Liver (tissue), 9 donors: Measurements from ENCODE around the gene IGHMBP2. TPM values are rescaled to one million over a fixed set of nuclear protein-coding genes. Genes with fewer than 3 reads are reported as not detected.

Experiments
- DNase-seq: peaks from one replicate; pipeline ENCODE4 v3.0.0-alpha.2; 2017; ENCODE audit warnings: low spot score
- H3K27ac ChIP-seq, 2 donors: one replicate each; pipeline ENCODE4 v1.7.0; 2013; ENCODE audit warnings: inconsistent platforms in 2 of 2, low read length in 2 of 2, control low read depth in 1 of 2, low read depth in 1 of 2, mild to moderate bottlenecking in 1 of 2
- H3K27me3 ChIP-seq, 4 donors: one replicate each; pipeline versions ENCODE4 v1.6.1 to v1.7.0; 2013; ENCODE audit warnings: low read length in 3 of 4, inconsistent platforms in 1 of 4, mild to moderate bottlenecking in 1 of 4, moderate library complexity in 1 of 4; ENCODE audit not compliant: control insufficient read depth in 4 of 4, insufficient read depth in 4 of 4
- H3K36me3 ChIP-seq, 4 donors: one replicate each; pipeline versions ENCODE4 v1.6.1 to v1.7.0; 2013; ENCODE audit warnings: low read length in 3 of 4, mild to moderate bottlenecking in 3 of 4, low read depth in 1 of 4, moderate library complexity in 1 of 4; ENCODE audit not compliant: control insufficient read depth in 4 of 4, insufficient read depth in 3 of 4
- H3K4me1 ChIP-seq, 4 donors: one replicate each; pipeline versions ENCODE4 v1.6.1 to v1.7.0; 2013; ENCODE audit warnings: low read length in 3 of 4, mild to moderate bottlenecking in 3 of 4, moderate library complexity in 1 of 4; ENCODE audit not compliant: control insufficient read depth in 4 of 4, insufficient read depth in 4 of 4
- H3K4me3 ChIP-seq, 3 donors: one replicate each; pipeline versions ENCODE4 v1.6.1 to v1.7.0; 2013; ENCODE audit warnings: low read length in 3 of 3, control low read depth in 1 of 3, low read depth in 1 of 3, mild to moderate bottlenecking in 1 of 3
- H3K9ac ChIP-seq, 2 donors: one replicate each; pipeline ENCODE4 v1.7.0; 2013; ENCODE audit warnings: low read length in 2 of 2, mild to moderate bottlenecking in 2 of 2, moderate library complexity in 2 of 2, control low read depth in 1 of 2, low read depth in 1 of 2
- H3K9me3 ChIP-seq, 4 donors: one replicate each; pipeline versions ENCODE4 v1.6.1 to v1.7.0; 2013; ENCODE audit warnings: low read length in 3 of 4; ENCODE audit not compliant: control insufficient read depth in 4 of 4
- ATF3 ChIP-seq: IDR thresholded peaks from 2 replicates; pipeline ENCODE4 v1.6.1; 2016; ENCODE audit warnings: antibody characterized with exemption
- CTCF ChIP-seq: fragments of 150-350 bp; IDR thresholded peaks from 2 replicates; pipeline ENCODE4 v1.5.1; 2017; ENCODE audit warnings: improper control_type of control experiment, low read depth, low read length; ENCODE audit not compliant: missing input control
- EGR1 ChIP-seq, 2 donors: IDR thresholded peaks; 2 replicates each; pipeline ENCODE4 v1.6.1; 2016 to 2018; ENCODE audit warnings: antibody characterized with exemption in 2 of 2, low read depth in 2 of 2
- FOXA1 ChIP-seq: IDR thresholded peaks from 2 replicates; pipeline ENCODE4 v1.6.1; 2016; ENCODE audit warnings: antibody characterized with exemption
- FOXA2 ChIP-seq: IDR thresholded peaks from 2 replicates; pipeline ENCODE4 v1.6.1; 2016; ENCODE audit warnings: antibody characterized with exemption
- GABPA ChIP-seq, 2 donors: IDR thresholded peaks in 1 of 2; conservative IDR thresholded peaks in 1 of 2; 2 replicates each; pipeline ENCODE4 v1.6.1; 2016; ENCODE audit warnings: antibody characterized with exemption in 2 of 2, mild to moderate bottlenecking in 1 of 2, moderate library complexity in 1 of 2
- HNF4A ChIP-seq, 2 donors: conservative IDR thresholded peaks; 2 replicates each; pipeline ENCODE4 v1.6.1; 2016; ENCODE audit warnings: antibody characterized with exemption in 2 of 2, mild to moderate bottlenecking in 2 of 2
- HNF4G ChIP-seq: IDR thresholded peaks from 2 replicates; pipeline ENCODE4 v1.6.1; 2016; ENCODE audit warnings: antibody characterized with exemption
- JUND ChIP-seq, 2 donors: IDR thresholded peaks; 2 replicates each; pipeline ENCODE4 v1.6.1; 2016; ENCODE audit warnings: antibody characterized with exemption in 2 of 2
- MAX ChIP-seq: IDR thresholded peaks from 2 replicates; pipeline ENCODE4 v1.6.1; 2016; ENCODE audit warnings: antibody characterized with exemption
- NR2F2 ChIP-seq: IDR thresholded peaks from 2 replicates; pipeline ENCODE4 v1.6.1; 2016; ENCODE audit warnings: antibody characterized with exemption
- RAD21 ChIP-seq, 2 donors: IDR thresholded peaks; 2 replicates each; pipeline ENCODE4 v1.6.1; 2016; ENCODE audit warnings: antibody characterized with exemption in 2 of 2, mild to moderate bottlenecking in 2 of 2
- REST ChIP-seq: IDR thresholded peaks from 2 replicates; pipeline ENCODE4 v1.6.1; 2016; ENCODE audit warnings: antibody characterized with exemption, mild to moderate bottlenecking
- RXRA ChIP-seq, 2 donors: IDR thresholded peaks; 2 replicates each; pipeline ENCODE4 v1.6.1; 2017 to 2018; ENCODE audit warnings: antibody characterized with exemption in 2 of 2, mild to moderate bottlenecking in 1 of 2
- SP1 ChIP-seq: IDR thresholded peaks from 2 replicates; pipeline ENCODE4 v1.6.1; 2018; ENCODE audit warnings: antibody characterized with exemption, mild to moderate bottlenecking
- TAF1 ChIP-seq: conservative IDR thresholded peaks from 2 replicates; pipeline ENCODE4 v1.6.1; 2016; ENCODE audit warnings: antibody characterized with exemption, mild to moderate bottlenecking
- YY1 ChIP-seq: IDR thresholded peaks from 2 replicates; pipeline ENCODE4 v1.6.1; 2016; ENCODE audit warnings: antibody characterized with exemption, mild to moderate bottlenecking
- ZBTB33 ChIP-seq: IDR thresholded peaks from 2 replicates; pipeline ENCODE4 v1.6.1; 2016; ENCODE audit warnings: antibody characterized with exemption
- WGBS: extraction: QIAGEN DNeasy Blood & Tissue Kit; methylation state at CpG from one replicate; pipeline ENCODE4 v1.1.7; 2013; 5-methylcytosine and 5-hydroxymethylcytosine counted together
- polyA plus RNA-seq, 2 donors: library from polyadenylated mRNA; stranded (reverse) in 1 of 2; unstranded in 1 of 2; fragments of 200-250 nt in 1 of 2; fragments of >200 nt in 1 of 2; fragmentation: Nextera tagmentation in 1 of 2; extraction: Ambion mirVana in 1 of 2; gene quantifications; one replicate each; pipeline versions ENCODE4 v1.2.1 to v1.2.3, GENCODE V29; 2013 to 2015
- total RNA-seq, 2 donors: library from RNA; depleted of rRNA; stranded (reverse); fragments of >200 nt; gene quantifications; one replicate each; pipeline ENCODE4 v1.2.3, GENCODE V29; 2014
- donor health status: healthy.
- donor health status: healthy.
- donor health status: healthy.
- donor health status: healthy.
- donor health status: healthy.

Gene IGHMBP2
- total and polyA plus RNA-seq, 4 donors = 5.7 to 14.0 (median 7.0) TPM

GRCh38 chr11:68929135-68929534 lies 25.4 kb downstream of the IGHMBP2 start:
- TF ChIP-seq TAF1 = no peak
- TF ChIP-seq YY1 = no peak
- no peak for TF ChIP-seq ZBTB33
- TF ChIP-seq MAX = no peak
- no peak for TF ChIP-seq EGR1 (IDR thresholded peaks at IDR 0.05; ENCODE audit: low read depth in 2 of 2)
- TF ChIP-seq RXRA (IDR thresholded peaks at IDR 0.05) = no peak
- no peak for TF ChIP-seq JUND (IDR thresholded peaks at IDR 0.05)
- TF ChIP-seq HNF4G = no peak
- no peak for TF ChIP-seq CTCF
- no peak for TF ChIP-seq REST
- no peak for TF ChIP-seq GABPA (IDR thresholded peaks at IDR 0.05 in 1 of 2, conservative IDR thresholded peaks at IDR 0.05 in 1 of 2)
- no peak for TF ChIP-seq FOXA2
- no peak for TF ChIP-seq NR2F2
- no peak for TF ChIP-seq SP1
- no peak for TF ChIP-seq FOXA1
- TF ChIP-seq ATF3 = no peak
- TF ChIP-seq RAD21 (IDR thresholded peaks at IDR 0.05) = no peak
- TF ChIP-seq HNF4A (conservative IDR thresholded peaks at IDR 0.05) = no peak
- H3K4me1 ChIP-seq = no peaks in the 10 kb centered on the region
- no peak overlapping the region for H3K27ac ChIP-seq
- no peak overlapping the region for H3K9ac ChIP-seq
- peaks cover 17 to 64% (median 31%) of the 10 kb centered on the region in 4 donors for H3K36me3 ChIP-seq
- DNase-seq = no peak
- H3K4me3 ChIP-seq = no peak overlapping the region
- H3K27me3 ChIP-seq = no peaks in the 10 kb centered on the region
- WGBS = 98% methylated on average over 20 of the region's 20 CpGs
- H3K9me3 ChIP-seq = peaks cover 0 to 9% (median 5%) of the 10 kb centered on the region in 4 donors
